GM12864 (cell line): ENCODE results near the gene EXOC3L2.

Experiments used
- DNase-seq: peaks from one replicate; pipeline ENCODE4 v3.0.0-alpha.2; 2011; ENCODE audit warnings: low read depth
- H3K4me3 ChIP-seq: 2 replicates; pipeline ENCODE4 v1.5.1; 2011; ENCODE audit warnings: mild to moderate bottlenecking, low read depth, low read length, control low read depth
- CTCF ChIP-seq: IDR thresholded peaks from 2 replicates; pipeline ENCODE4 v1.5.1; 2011; ENCODE audit warnings: low read depth, mild to moderate bottlenecking, moderate library complexity, low read length, control low read depth, inconsistent platforms; ENCODE audit errors: missing control alignments

The EXOC3L2 gene

GRCh38 chr19:45186509-45187334 is 58.5 kb downstream of the EXOC3L2 start:
- H3K4me3 ChIP-seq, result no peak overlapping the region
- no peak for DNase-seq
- TF ChIP-seq CTCF, result no peak

- no peak for TF ChIP-seq CTCF
- DNase-seq, result no peak
- no peak overlapping the region for H3K4me3 ChIP-seq
Observed at GRCh38 chr19:45184115-45184514, 61.1 kb downstream of the EXOC3L2 start.

GRCh38 chr19:45182758-45183157 is 62.4 kb downstream of the EXOC3L2 start:
- TF ChIP-seq CTCF, result no peak
- no peak for DNase-seq
- H3K4me3 ChIP-seq, result no peak overlapping the region

GRCh38 chr19:45180936-45181335 is 64.3 kb downstream of the EXOC3L2 start:
- DNase-seq, result no peak
- no peak for TF ChIP-seq CTCF
- no peak overlapping the region for H3K4me3 ChIP-seq

GRCh38 chr19:45179892-45180370 is 65.3 kb downstream of the EXOC3L2 start:
- DNase-seq, result no peak
- H3K4me3 ChIP-seq, result peak overlapping the region; percentile 92
- TF ChIP-seq CTCF, result no peak

- no peak for TF ChIP-seq CTCF
- no peak for DNase-seq
- peak overlapping the region; percentile 92 for H3K4me3 ChIP-seq
Observed at GRCh38 chr19:45179072-45179891, 65.9 kb downstream of the EXOC3L2 start.
